D721Med (cell line): ENCODE measurements around the gene C12orf76.
"Not testable (repeated sequence)": the region's sequence is repeated elsewhere in the genome, so short reads cannot be mapped to it uniquely, and the experiment has no call there.

ENCODE experiments used
- DNase-seq: peaks from one replicate; pipeline ENCODE4 v3.0.0; 2011; ENCODE audit warnings: low spot score; ENCODE audit not compliant: insufficient read length
- FAIRE-seq: peaks from 2 replicates; lab custom pipeline; 2011; peaks lifted over from hg19 to GRCh38; lab: Jason Lieb, UNC
- TF ChIP-seq, protein P1 (sequence below): IDR thresholded peaks from 2 replicates; pipeline ENCODE4 v1.5.1; 2012; ENCODE audit warnings: mild to moderate bottlenecking, control low read depth; ENCODE audit not compliant: insufficient read depth; ENCODE audit errors: missing control alignments

The C12orf76 gene

GRCh38 chr12:110073049-110073831, 24.9 kb upstream of the C12orf76 start:
- TF ChIP-seq, protein P1, sequence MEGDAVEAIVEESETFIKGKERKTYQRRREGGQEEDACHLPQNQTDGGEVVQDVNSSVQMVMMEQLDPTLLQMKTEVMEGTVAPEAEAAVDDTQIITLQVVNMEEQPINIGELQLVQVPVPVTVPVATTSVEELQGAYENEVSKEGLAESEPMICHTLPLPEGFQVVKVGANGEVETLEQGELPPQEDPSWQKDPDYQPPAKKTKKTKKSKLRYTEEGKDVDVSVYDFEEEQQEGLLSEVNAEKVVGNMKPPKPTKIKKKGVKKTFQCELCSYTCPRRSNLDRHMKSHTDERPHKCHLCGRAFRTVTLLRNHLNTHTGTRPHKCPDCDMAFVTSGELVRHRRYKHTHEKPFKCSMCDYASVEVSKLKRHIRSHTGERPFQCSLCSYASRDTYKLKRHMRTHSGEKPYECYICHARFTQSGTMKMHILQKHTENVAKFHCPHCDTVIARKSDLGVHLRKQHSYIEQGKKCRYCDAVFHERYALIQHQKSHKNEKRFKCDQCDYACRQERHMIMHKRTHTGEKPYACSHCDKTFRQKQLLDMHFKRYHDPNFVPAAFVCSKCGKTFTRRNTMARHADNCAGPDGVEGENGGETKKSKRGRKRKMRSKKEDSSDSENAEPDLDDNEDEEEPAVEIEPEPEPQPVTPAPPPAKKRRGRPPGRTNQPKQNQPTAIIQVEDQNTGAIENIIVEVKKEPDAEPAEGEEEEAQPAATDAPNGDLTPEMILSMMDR, result no peak
- DNase-seq, result no peak
- FAIRE-seq, result no peak

DNA sequence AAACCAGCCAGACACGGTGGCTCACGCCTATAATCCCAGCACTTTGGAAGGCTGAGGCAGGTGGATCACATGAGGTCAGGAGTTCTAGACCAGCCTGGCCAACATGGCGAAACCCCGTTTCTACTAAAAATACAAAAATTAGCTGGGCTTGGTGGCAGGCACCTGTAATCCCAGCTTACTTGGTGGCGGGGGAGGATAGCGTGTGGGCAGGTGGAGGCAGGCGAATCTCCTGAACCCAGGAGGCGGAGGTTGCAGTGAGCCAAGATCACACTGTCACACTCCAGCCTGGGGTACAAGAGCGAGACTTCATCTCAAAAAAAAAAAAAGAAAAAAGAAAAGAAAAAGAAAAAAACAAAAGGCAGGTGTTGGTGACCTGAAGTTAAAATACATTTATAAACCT, 24.3 kb upstream of the C12orf76 start:
- DNase-seq, FAIRE-seq: not testable (repeated sequence)

- no peak for FAIRE-seq
- TF ChIP-seq, protein P1, result no peak
- no peak for DNase-seq
Observed at GRCh38 chr12:110071967-110072366, 23.6 kb upstream of the C12orf76 start.

DNA sequence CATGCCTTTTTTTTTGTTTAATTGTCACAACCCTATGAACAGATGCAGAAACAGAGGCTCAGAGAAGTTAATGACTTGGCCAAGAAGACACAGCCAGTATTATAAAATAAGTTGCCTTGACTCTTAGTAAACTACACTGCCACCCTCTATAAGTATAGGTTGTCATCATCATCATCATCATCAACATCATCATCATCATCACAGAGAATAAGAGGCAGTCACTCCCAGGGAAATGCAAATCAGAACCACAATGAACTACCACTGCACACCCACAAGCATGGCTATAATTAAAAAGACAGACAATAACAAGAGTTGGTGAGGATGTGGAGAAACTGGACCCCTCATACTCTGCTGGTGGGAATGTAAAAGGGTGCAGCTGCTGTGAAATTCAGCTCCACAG, 23.2 kb upstream of the C12orf76 start:
- DNase-seq (no peak), FAIRE-seq (no peak)
- TF ChIP-seq, protein P1, result no peak

GRCh38 chr12:110068654-110069053, 20.3 kb upstream of the C12orf76 start:
- DNase-seq (no peak), FAIRE-seq (no peak)
- TF ChIP-seq, protein P1, result no peak

- DNase-seq, FAIRE-seq: not testable (repeated sequence)
Observed at GRCh38 chr12:110068115-110068514, 19.8 kb upstream of the C12orf76 start.

GRCh38 chr12:110067531-110067930, 19.2 kb upstream of the C12orf76 start:
- DNase-seq (no peak), FAIRE-seq (no peak)
- TF ChIP-seq, protein P1, result no peak

- TF ChIP-seq, protein P1, result no peak
- no peak for FAIRE-seq
- DNase-seq, result no peak
Observed at GRCh38 chr12:110065540-110065939, 17.2 kb upstream of the C12orf76 start.
